ENCODE results near the gene LETM1. TPM values are rescaled to one million over a fixed set of nuclear protein-coding genes. Genes with fewer than 3 reads are reported as not detected.

Gene LETM1
- total and polyA plus RNA-seq, 2 of the 13 experiments (the other 11 are each of a cell fraction or from before 2014, with no cell fraction given): 9.7 to 41.6 TPM

- TF ChIP-seq ZGPAT (CRISPR knock-in tag; IDR thresholded peaks at IDR 0.05): 0 out of 2 replicates have a peak, but pooled peaks have one; percentile 27
- 0 out of 2 replicates have a peak, but pooled peaks have one; percentile 28 for TF ChIP-seq MTA1 (CRISPR knock-in tag; IDR thresholded peaks at IDR 0.05; ENCODE audit: borderline replicate concordance)
- no peak for TF ChIP-seq SNAPC2 (CRISPR knock-in tag; IDR thresholded peaks at IDR 0.05)
- TF ChIP-seq TEAD3 (CRISPR knock-in tag; optimal IDR thresholded peaks at IDR 0.05; ENCODE audit: borderline replicate concordance): peak; percentile 42
- TF ChIP-seq ZNF20 (CRISPR knock-in tag; IDR thresholded peaks at IDR 0.05): no peak
- TF ChIP-seq ZBTB33 (CRISPR knock-in tag; IDR thresholded peaks at IDR 0.05): 0 out of 2 replicates have a peak, but pooled peaks have one; percentile 21
- 0 out of 2 replicates have a peak, but pooled peaks have one; percentile 49 for TF ChIP-seq ZNF567 (CRISPR knock-in tag; IDR thresholded peaks at IDR 0.05; ENCODE audit: borderline replicate concordance)
- TF ChIP-seq NR2C2 (CRISPR knock-in tag; IDR thresholded peaks at IDR 0.05; ENCODE audit: borderline replicate concordance): no peak
- no peak for TF ChIP-seq GRHL1 (CRISPR knock-in tag; conservative IDR thresholded peaks at IDR 0.05)
- peak; percentile 40; the same call in 1 of the 2 replicates for TF ChIP-seq SALL1 (CRISPR knock-in tag; IDR thresholded peaks at IDR 0.05)
- peak; percentile 86 for TF ChIP-seq STAG1 (CRISPR knock-in tag; IDR thresholded peaks at IDR 0.05)
- 0 out of 2 replicates have a peak, but pooled peaks have one; percentile 36 for TF ChIP-seq ERF (CRISPR knock-in tag; IDR thresholded peaks at IDR 0.05)
- TF ChIP-seq FOXA1 (IDR thresholded peaks at IDR 0.05): no peak
- TF ChIP-seq FOXA1 (CRISPR knock-in tag; IDR thresholded peaks at IDR 0.05): peak; percentile 15; the same call in 1 of the 2 replicates
- TF ChIP-seq ZNF580 (CRISPR knock-in tag; IDR thresholded peaks at IDR 0.05; ENCODE audit: borderline replicate concordance, low read depth): peak; percentile 52; the same call in 1 of the 2 replicates
- TF ChIP-seq CEBPG (CRISPR knock-in tag; IDR thresholded peaks at IDR 0.05): 0 out of 2 replicates have a peak, but pooled peaks have one; percentile 6
- no peak for TF ChIP-seq ZNF652 (CRISPR knock-in tag; IDR thresholded peaks at IDR 0.05; ENCODE audit: borderline replicate concordance, low read depth)
- TF ChIP-seq THAP11 (CRISPR knock-in tag; IDR thresholded peaks at IDR 0.05): peak; percentile 60
- no peak for TF ChIP-seq LCORL (IDR thresholded peaks at IDR 0.05)
- peak; percentile 46; the same call in 1 of the 2 replicates for TF ChIP-seq LCORL (CRISPR knock-in tag; IDR thresholded peaks at IDR 0.05)
Measured at GRCh38 chr4:1899149-1900086, 43.5 kb upstream of the LETM1 start (continued).
